Measurements from ENCODE around the gene LMX1A.

DNA sequence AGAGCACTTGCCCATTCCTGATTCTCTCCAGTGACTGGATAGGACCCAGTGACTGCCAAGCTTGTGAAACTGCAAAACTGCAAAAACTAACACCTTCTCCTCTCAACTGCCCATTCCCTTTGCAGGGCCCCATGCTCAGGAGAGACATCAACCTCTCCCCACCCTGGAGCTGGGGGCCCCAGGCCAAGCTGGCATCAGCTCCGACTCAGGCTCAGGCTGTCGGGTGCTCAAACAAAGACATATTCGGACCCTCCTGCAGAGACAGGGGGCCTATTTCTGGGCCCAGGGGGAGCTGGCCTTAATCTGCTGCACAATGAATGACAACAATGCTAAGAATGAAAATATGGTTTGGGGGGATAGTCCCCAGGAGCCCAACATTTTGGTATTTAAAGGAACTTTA lies 11.8 kb downstream of the LMX1A start:
- no peak for TF ChIP-seq KAT7 (CRISPR knock-in tag; IDR thresholded peaks at IDR 0.05; ENCODE audit: borderline replicate concordance)
- no peak for TF ChIP-seq ZNF790 (CRISPR knock-in tag; IDR thresholded peaks at IDR 0.05; ENCODE audit: borderline replicate concordance)
- no peak for TF ChIP-seq PHF8 (CRISPR knock-in tag; IDR thresholded peaks at IDR 0.05)
- TF ChIP-seq POLR2AphosphoS5 (IDR thresholded peaks at IDR 0.05; ENCODE audit: low read depth, low read length), result no peak
- TF ChIP-seq BHLHE40 (IDR thresholded peaks at IDR 0.05; ENCODE audit: low read length), result no peak
- no peak for TF ChIP-seq ZFX (CRISPR knock-in tag; IDR thresholded peaks at IDR 0.05; ENCODE audit: low read depth)
- TF ChIP-seq, protein P1, sequence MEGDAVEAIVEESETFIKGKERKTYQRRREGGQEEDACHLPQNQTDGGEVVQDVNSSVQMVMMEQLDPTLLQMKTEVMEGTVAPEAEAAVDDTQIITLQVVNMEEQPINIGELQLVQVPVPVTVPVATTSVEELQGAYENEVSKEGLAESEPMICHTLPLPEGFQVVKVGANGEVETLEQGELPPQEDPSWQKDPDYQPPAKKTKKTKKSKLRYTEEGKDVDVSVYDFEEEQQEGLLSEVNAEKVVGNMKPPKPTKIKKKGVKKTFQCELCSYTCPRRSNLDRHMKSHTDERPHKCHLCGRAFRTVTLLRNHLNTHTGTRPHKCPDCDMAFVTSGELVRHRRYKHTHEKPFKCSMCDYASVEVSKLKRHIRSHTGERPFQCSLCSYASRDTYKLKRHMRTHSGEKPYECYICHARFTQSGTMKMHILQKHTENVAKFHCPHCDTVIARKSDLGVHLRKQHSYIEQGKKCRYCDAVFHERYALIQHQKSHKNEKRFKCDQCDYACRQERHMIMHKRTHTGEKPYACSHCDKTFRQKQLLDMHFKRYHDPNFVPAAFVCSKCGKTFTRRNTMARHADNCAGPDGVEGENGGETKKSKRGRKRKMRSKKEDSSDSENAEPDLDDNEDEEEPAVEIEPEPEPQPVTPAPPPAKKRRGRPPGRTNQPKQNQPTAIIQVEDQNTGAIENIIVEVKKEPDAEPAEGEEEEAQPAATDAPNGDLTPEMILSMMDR (CRISPR knock-in tag; IDR thresholded peaks at IDR 0.05), result no peak
